ES-I3 (cell line): ENCODE results near the gene LCORL.

Experiments used
- H3K36me3 ChIP-seq: 2 replicates; pipeline ENCODE4 v1.6.1; 2013; ENCODE audit warnings: mild to moderate bottlenecking, low read length, control low read depth, moderate library complexity; ENCODE audit not compliant: insufficient read depth
- H3K4me1 ChIP-seq: 2 replicates; pipeline ENCODE4 v1.6.1; 2013; ENCODE audit warnings: mild to moderate bottlenecking, control low read depth, low read length; ENCODE audit not compliant: insufficient read depth
- H3K9ac ChIP-seq: 2 replicates; pipeline ENCODE4 v1.6.1; 2013; ENCODE audit warnings: low read depth, mild to moderate bottlenecking, low read length, moderate library complexity
- H3K9me3 ChIP-seq: 2 replicates; pipeline ENCODE4 v1.6.1; 2013; ENCODE audit warnings: mild to moderate bottlenecking, low read length, moderate library complexity; ENCODE audit not compliant: control insufficient read depth, insufficient read depth

Gene LCORL

GRCh38 chr4:17932041-17932440 lies 89.5 kb downstream of the LCORL start:
- no peaks in the 10 kb centered on the region; the same call in 1 of the 2 replicates for H3K9me3 ChIP-seq
- H3K4me1 ChIP-seq, result no peaks in the 10 kb centered on the region
- H3K9ac ChIP-seq, result no peak overlapping the region
- no peaks in the 10 kb centered on the region for H3K36me3 ChIP-seq

- Histone ChIP-seq H3K4me1 (no peaks in the 10 kb centered on the region), H3K9me3 (no peaks in the 10 kb centered on the region), H3K36me3 (no peaks in the 10 kb centered on the region), H3K9ac (no peak overlapping the region)
Measured at GRCh38 chr4:17930256-17930655, 91.3 kb downstream of the LCORL start.

GRCh38 chr4:17924189-17924588 lies 97.4 kb downstream of the LCORL start:
- Histone ChIP-seq H3K9me3 (no peaks in the 10 kb centered on the region), H3K9ac (no peak overlapping the region), H3K36me3 (no peaks in the 10 kb centered on the region), H3K4me1 (no peaks in the 10 kb centered on the region)

GRCh38 chr4:17921451-17921850 lies 100.1 kb downstream of the LCORL start:
- H3K9ac ChIP-seq, result no peak overlapping the region
- no peaks in the 10 kb centered on the region for H3K36me3 ChIP-seq
- no peaks in the 10 kb centered on the region for H3K9me3 ChIP-seq
- no peaks in the 10 kb centered on the region for H3K4me1 ChIP-seq

GRCh38 chr4:17920681-17921080 lies 100.9 kb downstream of the LCORL start:
- Histone ChIP-seq H3K36me3 (no peaks in the 10 kb centered on the region), H3K4me1 (no peaks in the 10 kb centered on the region), H3K9me3 (no peaks in the 10 kb centered on the region), H3K9ac (no peak overlapping the region)

- H3K9ac ChIP-seq, result no peak overlapping the region
- no peaks in the 10 kb centered on the region for H3K4me1 ChIP-seq
- H3K36me3 ChIP-seq, result no peaks in the 10 kb centered on the region
- no peaks in the 10 kb centered on the region for H3K9me3 ChIP-seq
Measured at GRCh38 chr4:17915439-17915838, 106.1 kb downstream of the LCORL start.

GRCh38 chr4:17912011-17912410 lies 109.5 kb downstream of the LCORL start:
- Histone ChIP-seq H3K4me1 (no peaks in the 10 kb centered on the region), H3K9ac (no peak overlapping the region), H3K36me3 (no peaks in the 10 kb centered on the region), H3K9me3 (no peaks in the 10 kb centered on the region)

- Histone ChIP-seq H3K9ac (no peak overlapping the region), H3K36me3 (no peaks in the 10 kb centered on the region), H3K9me3 (no peaks in the 10 kb centered on the region), H3K4me1 (no peaks in the 10 kb centered on the region)
Measured at GRCh38 chr4:17911608-17912007, 109.9 kb downstream of the LCORL start.

GRCh38 chr4:17898553-17899055 lies 123.0 kb downstream of the LCORL start:
- H3K36me3 ChIP-seq, result no peaks in the 10 kb centered on the region
- no peaks in the 10 kb centered on the region for H3K4me1 ChIP-seq
- no peaks in the 10 kb centered on the region for H3K9me3 ChIP-seq
- no peak overlapping the region for H3K9ac ChIP-seq

- Histone ChIP-seq H3K9ac (no peak overlapping the region), H3K36me3 (no peaks in the 10 kb centered on the region), H3K9me3 (no peaks in the 10 kb centered on the region), H3K4me1 (no peaks in the 10 kb centered on the region)
Measured at GRCh38 chr4:17895481-17895880, 126.1 kb downstream of the LCORL start.

GRCh38 chr4:17894421-17894820 lies 127.1 kb downstream of the LCORL start:
- H3K9me3 ChIP-seq, result no peaks in the 10 kb centered on the region
- H3K4me1 ChIP-seq, result peaks cover 6% of the 10 kb centered on the region; the same call in 1 of the 2 replicates
- H3K9ac ChIP-seq, result no peak overlapping the region
- no peaks in the 10 kb centered on the region for H3K36me3 ChIP-seq

GRCh38 chr4:17889692-17890091 lies 131.9 kb downstream of the LCORL start:
- H3K4me1 ChIP-seq, result peaks cover 7% of the 10 kb centered on the region; the same call in 1 of the 2 replicates
- H3K9ac ChIP-seq, result no peak overlapping the region
- no peaks in the 10 kb centered on the region for H3K9me3 ChIP-seq
- no peaks in the 10 kb centered on the region for H3K36me3 ChIP-seq

GRCh38 chr4:17884511-17884910 lies 137.0 kb downstream of the LCORL start:
- Histone ChIP-seq H3K9ac (no peak overlapping the region), H3K4me1 (peaks cover 2% of the 10 kb centered on the region; the same call in 1 of the 2 replicates), H3K9me3 (no peaks in the 10 kb centered on the region), H3K36me3 (no peaks in the 10 kb centered on the region)

- H3K9me3 ChIP-seq, result no peaks in the 10 kb centered on the region
- H3K4me1 ChIP-seq, result no peaks in the 10 kb centered on the region
- H3K9ac ChIP-seq, result no peak overlapping the region
- no peaks in the 10 kb centered on the region for H3K36me3 ChIP-seq
Measured at GRCh38 chr4:17884063-17884462, 137.5 kb downstream of the LCORL start.

GRCh38 chr4:17877661-17878060 lies 143.9 kb downstream of the LCORL start:
- H3K4me1 ChIP-seq, result no peaks in the 10 kb centered on the region
- no peaks in the 10 kb centered on the region for H3K36me3 ChIP-seq
- H3K9me3 ChIP-seq, result no peaks in the 10 kb centered on the region
- no peak overlapping the region for H3K9ac ChIP-seq

- no peaks in the 10 kb centered on the region for H3K36me3 ChIP-seq
- H3K9ac ChIP-seq, result no peak overlapping the region
- no peaks in the 10 kb centered on the region for H3K4me1 ChIP-seq
- H3K9me3 ChIP-seq, result no peaks in the 10 kb centered on the region
Measured at GRCh38 chr4:17876943-17877342, 144.6 kb downstream of the LCORL start.
